Stimulated activated CD4-positive, alpha-beta T cell treated with anti-CD3 and anti-CD28 coated beads, Interleukin-12 subunit alpha, Interleukin-12 subunit beta, amount 100 ng/mL, for 4 hours (primary cell): ENCODE data around the gene RNF135.
"Not testable (repeated sequence)": the region's sequence is repeated elsewhere in the genome, so short reads cannot be mapped to it uniquely, and the experiment has no call there.

Experiments
- DNase-seq: peaks from one replicate; pipeline ENCODE4 v3.0.0-alpha.2; 2020

RNF135 gene

GRCh38 chr17:30956764-30957374, 14.0 kb upstream of the RNF135 start:
- no peak for DNase-seq

- no peak for DNase-seq
Observed at GRCh38 chr17:30957741-30958140, 13.1 kb upstream of the RNF135 start.

- DNase-seq = no peak
Observed at GRCh38 chr17:30958187-30958586, 12.7 kb upstream of the RNF135 start.

- DNase-seq = no peak
Observed at GRCh38 chr17:30961209-30962188, 9.3 kb upstream of the RNF135 start.

GRCh38 chr17:30964312-30964711, 6.5 kb upstream of the RNF135 start:
- DNase-seq = not testable (repeated sequence)

GRCh38 chr17:30964876-30965275, 6.0 kb upstream of the RNF135 start:
- no peak for DNase-seq

GRCh38 chr17:30965686-30966085, 5.2 kb upstream of the RNF135 start:
- DNase-seq = no peak

- not testable (repeated sequence) for DNase-seq
Observed at GRCh38 chr17:30967911-30968310, 2.9 kb upstream of the RNF135 start.

- DNase-seq = no peak
Observed at GRCh38 chr17:30969989-30970830, 629 bp upstream of the RNF135 start.

- no peak for DNase-seq
Observed at GRCh38 chr17:30975042-30975820, 4.4 kb downstream of the RNF135 start.

GRCh38 chr17:30979919-30980318, 9.1 kb downstream of the RNF135 start:
- not testable (repeated sequence) for DNase-seq

GRCh38 chr17:30981531-30982519, 11.0 kb downstream of the RNF135 start:
- DNase-seq = no peak

- DNase-seq = no peak
Observed at GRCh38 chr17:30982855-30983254, 12.0 kb downstream of the RNF135 start.

- no peak for DNase-seq
Observed at GRCh38 chr17:30990458-30990857, 19.6 kb downstream of the RNF135 start.

- DNase-seq = no peak
Observed at GRCh38 chr17:30992551-30992950, 21.7 kb downstream of the RNF135 start.

GRCh38 chr17:30995347-30995746, 24.5 kb downstream of the RNF135 start:
- DNase-seq = no peak

- no peak for DNase-seq
Observed at GRCh38 chr17:30996486-30996885, 25.6 kb downstream of the RNF135 start.

- no peak for DNase-seq
Observed at GRCh38 chr17:30997270-30997669, 26.4 kb downstream of the RNF135 start.

- no peak for DNase-seq
Observed at GRCh38 chr17:30997842-30998241, 27.0 kb downstream of the RNF135 start.

GRCh38 chr17:31002047-31002446, 31.2 kb downstream of the RNF135 start:
- no peak for DNase-seq

- DNase-seq = no peak
Observed at GRCh38 chr17:31003225-31003866, 32.5 kb downstream of the RNF135 start.
